Measurements from ENCODE around the gene BLOC1S3. TPM values are rescaled to one million over a fixed set of nuclear protein-coding genes. Genes with fewer than 3 reads are reported as not detected.

BLOC1S3 gene
- 2.2 and 3.9 TPM in 2 replicates for total RNA-seq

GRCh38 chr19:45178262-45179071 is at the start of gene BLOC1S3:
TSS of gene BLOC1S3 (plus strand) at chr19:45178784. CDS start at chr19:45179297, 513 bp downstream.

GRCh38 chr19:45160870-45161737 is 17.5 kb upstream of the BLOC1S3 start, which contains the start of gene NKPD1:
TSS of gene NKPD1 (minus strand) at chr19:45160982. CDS start at chr19:45160150, 832 bp downstream.

GRCh38 chr19:45177817-45178261 is 745 bp upstream of the BLOC1S3 start, which contains the start of gene TRAPPC6A:
TSS of gene TRAPPC6A (minus strand) at chr19:45178237. CDS start at chr19:45178218, 19 bp downstream.

Other genes with a start within 250 kb of the BLOC1S3 start
- gene APOC4, start 236.5 kb upstream of the BLOC1S3 start, total RNA-seq = not detected in 2 replicates
- not detected in 2 replicates for gene APOC2, start 232.7 kb upstream of the BLOC1S3 start, total RNA-seq
- 31.9 and 40.3 TPM in 2 replicates for gene CLPTM1, start 223.4 kb upstream of the BLOC1S3 start, total RNA-seq
- gene RELB, start 177.3 kb upstream of the BLOC1S3 start, total RNA-seq = 7.1 and 10.7 TPM in 2 replicates
- 9.8 and 20.9 TPM in 2 replicates for gene CLASRP, start 139.7 kb upstream of the BLOC1S3 start, total RNA-seq
- gene ZNF296, start 102.3 kb upstream of the BLOC1S3 start, total RNA-seq = 0.09 TPM in 2 replicates
- gene GEMIN7, start 99.5 kb upstream of the BLOC1S3 start, total RNA-seq = 17.8 and 20.6 TPM in 2 replicates
- gene PPP1R37, start 85.6 kb upstream of the BLOC1S3 start, total RNA-seq = 23.1 and 25.9 TPM in 2 replicates
- gene NKPD1, start 17.8 kb upstream of the BLOC1S3 start, total RNA-seq = 0.09 and 0.19 TPM in 2 replicates
- 11.6 and 12.7 TPM in 2 replicates for gene TRAPPC6A, start 547 bp upstream of the BLOC1S3 start, total RNA-seq
- 0.66 and 2.1 TPM in 2 replicates for gene EXOC3L2, start 66.6 kb downstream of the BLOC1S3 start, total RNA-seq
- gene MARK4, start 72.5 kb downstream of the BLOC1S3 start, total RNA-seq = 10.4 and 18.9 TPM in 2 replicates
- gene CKM, start 144.1 kb downstream of the BLOC1S3 start, total RNA-seq = not detected in 2 replicates
- gene KLC3, start 162.0 kb downstream of the BLOC1S3 start, total RNA-seq = 0.19 TPM in 1 of 2 replicates, not detected in the other
- gene ERCC2, start 191.8 kb downstream of the BLOC1S3 start, total RNA-seq = 26.1 and 55.5 TPM in 2 replicates
- gene PPP1R13L, start 226.3 kb downstream of the BLOC1S3 start, total RNA-seq = 4.5 and 25.9 TPM in 2 replicates
- gene POLR1G, start 227.9 kb downstream of the BLOC1S3 start, total RNA-seq = 16.6 and 17.5 TPM in 2 replicates
- gene ERCC1, start 245.1 kb downstream of the BLOC1S3 start, total RNA-seq = 77.0 and 82.2 TPM in 2 replicates

Data from endothelial cell of coronary artery (primary cell).